ENCODE measurements around the gene LDLR.

The LDLR gene

DNA sequence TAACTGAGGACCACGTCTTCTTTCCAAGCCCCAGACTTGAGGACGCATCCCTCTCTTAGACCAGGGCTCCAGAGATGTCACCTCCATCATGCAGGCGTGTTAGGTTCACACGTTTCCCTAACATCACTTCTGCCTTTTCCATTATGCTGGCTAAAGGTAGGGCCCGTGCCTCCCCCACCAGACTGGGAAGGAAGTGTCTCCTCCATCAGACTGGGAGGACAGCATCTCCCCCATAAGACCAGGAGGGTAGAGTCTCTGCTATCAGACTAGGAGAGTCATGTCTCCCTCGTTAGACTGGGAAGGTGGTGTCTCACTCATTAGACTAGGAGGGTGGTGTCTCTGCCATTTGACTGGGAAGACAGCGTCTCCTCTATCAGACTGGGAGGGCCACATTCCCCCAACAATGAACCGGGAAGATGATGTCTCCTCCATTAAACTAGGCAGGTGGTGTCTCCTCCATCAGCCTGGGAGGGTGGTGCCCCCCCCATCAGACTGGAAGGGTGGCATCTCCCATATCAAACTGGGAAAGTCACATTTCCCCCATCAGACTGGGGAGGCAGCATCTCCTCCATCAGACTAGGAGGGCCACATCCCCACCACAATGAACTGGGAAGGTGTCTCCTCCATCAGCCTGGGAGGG is 84.4 kb downstream of the LDLR start:
- no peaks in the 10 kb centered on the region for H3F3A ChIP-seq (ENCODE audit: insufficient read depth)
- H3K27ac ChIP-seq (ENCODE audit: low read depth, low read length): no peak overlapping the region
- H2AFZ ChIP-seq (ENCODE audit: low read depth, low read length, severe bottlenecking): no peak overlapping the region
- H3K27me3 ChIP-seq (ENCODE audit: low read length): no peaks in the 10 kb centered on the region
- no peaks in the 10 kb centered on the region for H3K36me3 ChIP-seq (ENCODE audit: low read length)
- H3K9me3 ChIP-seq (ENCODE audit: insufficient read depth, low read length): no peaks in the 10 kb centered on the region
- H3K9me2 ChIP-seq (replicated peaks; ENCODE audit: insufficient read depth, low read length): no peaks in the 10 kb centered on the region
- no peaks in the 10 kb centered on the region for H4K20me1 ChIP-seq (ENCODE audit: low read depth, low read length)
- H3K4me2 ChIP-seq (ENCODE audit: low read depth, low read length, poor library complexity, severe bottlenecking): no peak overlapping the region
- no peaks in the 10 kb centered on the region for H3K79me2 ChIP-seq (ENCODE audit: insufficient read depth, low read length)
- no peak overlapping the region for H3K9ac ChIP-seq (ENCODE audit: low read length)
- H3K4me3 ChIP-seq (ENCODE audit: insufficient read depth, low read length, poor library complexity, severe bottlenecking): no peak overlapping the region
- TF ChIP-seq, protein P1, sequence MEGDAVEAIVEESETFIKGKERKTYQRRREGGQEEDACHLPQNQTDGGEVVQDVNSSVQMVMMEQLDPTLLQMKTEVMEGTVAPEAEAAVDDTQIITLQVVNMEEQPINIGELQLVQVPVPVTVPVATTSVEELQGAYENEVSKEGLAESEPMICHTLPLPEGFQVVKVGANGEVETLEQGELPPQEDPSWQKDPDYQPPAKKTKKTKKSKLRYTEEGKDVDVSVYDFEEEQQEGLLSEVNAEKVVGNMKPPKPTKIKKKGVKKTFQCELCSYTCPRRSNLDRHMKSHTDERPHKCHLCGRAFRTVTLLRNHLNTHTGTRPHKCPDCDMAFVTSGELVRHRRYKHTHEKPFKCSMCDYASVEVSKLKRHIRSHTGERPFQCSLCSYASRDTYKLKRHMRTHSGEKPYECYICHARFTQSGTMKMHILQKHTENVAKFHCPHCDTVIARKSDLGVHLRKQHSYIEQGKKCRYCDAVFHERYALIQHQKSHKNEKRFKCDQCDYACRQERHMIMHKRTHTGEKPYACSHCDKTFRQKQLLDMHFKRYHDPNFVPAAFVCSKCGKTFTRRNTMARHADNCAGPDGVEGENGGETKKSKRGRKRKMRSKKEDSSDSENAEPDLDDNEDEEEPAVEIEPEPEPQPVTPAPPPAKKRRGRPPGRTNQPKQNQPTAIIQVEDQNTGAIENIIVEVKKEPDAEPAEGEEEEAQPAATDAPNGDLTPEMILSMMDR (IDR thresholded peaks at IDR 0.05; ENCODE audit: insufficient read depth, low read length, poor library complexity, severe bottlenecking): no peak
- TF ChIP-seq EZH2phosphoT487 (conservative IDR thresholded peaks at IDR 0.05; ENCODE audit: low read length): no peak

DNA sequence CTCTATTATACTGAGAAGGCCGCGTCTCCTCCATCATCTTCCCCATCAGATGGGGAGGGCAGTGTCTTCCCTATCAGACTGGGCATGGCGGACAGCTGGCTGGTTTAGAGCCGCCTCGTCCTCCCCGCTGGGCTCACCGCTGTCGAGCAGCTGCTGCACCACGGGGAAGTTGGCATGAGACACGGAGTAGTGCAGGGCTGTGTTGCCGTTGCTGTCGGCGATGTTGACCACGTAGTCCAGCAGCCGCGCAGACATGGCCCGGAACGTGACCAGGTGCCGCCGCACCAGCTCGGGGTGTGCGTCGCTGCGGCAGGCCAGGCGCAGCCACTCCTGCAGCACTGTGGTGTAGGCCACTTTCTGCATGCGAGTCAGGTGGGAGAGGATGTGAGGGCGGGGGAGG is 85.1 kb downstream of the LDLR start:
- Histone ChIP-seq H2AFZ (ENCODE audit: low read depth, low read length, severe bottlenecking) (no peak overlapping the region), H4K20me1 (ENCODE audit: low read depth, low read length) (no peaks in the 10 kb centered on the region), H3K79me2 (ENCODE audit: insufficient read depth, low read length) (no peaks in the 10 kb centered on the region), H3K4me2 (ENCODE audit: low read depth, low read length, poor library complexity, severe bottlenecking) (no peak overlapping the region), H3K36me3 (ENCODE audit: low read length) (no peaks in the 10 kb centered on the region), H3K9me3 (ENCODE audit: insufficient read depth, low read length) (no peaks in the 10 kb centered on the region), H3K27me3 (ENCODE audit: low read length) (no peaks in the 10 kb centered on the region), H3K9ac (ENCODE audit: low read length) (no peak overlapping the region), H3K4me3 (ENCODE audit: insufficient read depth, low read length, poor library complexity, severe bottlenecking) (no peak overlapping the region), H3K9me2 (replicated peaks; ENCODE audit: insufficient read depth, low read length) (no peaks in the 10 kb centered on the region), H3K27ac (ENCODE audit: low read depth, low read length) (no peak overlapping the region), H3F3A (ENCODE audit: insufficient read depth) (no peaks in the 10 kb centered on the region)
- TF ChIP-seq, protein P1 (IDR thresholded peaks at IDR 0.05; ENCODE audit: insufficient read depth, low read length, poor library complexity, severe bottlenecking): no peak
- TF ChIP-seq EZH2phosphoT487 (conservative IDR thresholded peaks at IDR 0.05; ENCODE audit: low read length): no peak

DNA sequence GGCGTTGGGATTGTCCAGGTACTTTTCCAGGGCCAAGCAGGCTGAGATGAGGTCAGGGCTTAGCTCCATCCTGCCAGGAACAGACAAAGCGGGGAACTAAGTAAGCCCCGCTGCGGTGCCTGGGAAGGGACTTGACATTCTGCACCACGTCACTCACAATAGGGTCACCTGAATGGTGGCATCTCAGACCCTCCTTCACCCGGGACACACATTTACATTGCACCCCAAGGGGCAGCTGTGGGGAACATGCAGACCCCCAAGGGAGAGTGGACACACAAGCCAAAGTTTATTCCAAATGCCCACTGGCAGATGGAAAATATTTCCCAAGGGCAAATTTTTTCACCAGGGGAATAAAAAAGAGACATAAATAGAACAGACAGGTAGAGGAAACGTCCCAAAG is 86.7 kb downstream of the LDLR start:
- no peaks in the 10 kb centered on the region for H4K20me1 ChIP-seq (ENCODE audit: low read depth, low read length)

More for the DNA sequence above, 86.7 kb downstream of the LDLR start:
- Histone ChIP-seq H3K36me3 (ENCODE audit: low read length) (no peaks in the 10 kb centered on the region), H3K4me3 (ENCODE audit: insufficient read depth, low read length, poor library complexity, severe bottlenecking) (no peak overlapping the region), H3K79me2 (ENCODE audit: insufficient read depth, low read length) (no peaks in the 10 kb centered on the region), H2AFZ (ENCODE audit: low read depth, low read length, severe bottlenecking) (no peak overlapping the region), H3K9me2 (replicated peaks; ENCODE audit: insufficient read depth, low read length) (no peaks in the 10 kb centered on the region), H3K4me2 (ENCODE audit: low read depth, low read length, poor library complexity, severe bottlenecking) (no peak overlapping the region), H3K27ac (ENCODE audit: low read depth, low read length) (no peak overlapping the region), H3K9ac (ENCODE audit: low read length) (no peak overlapping the region), H3K9me3 (ENCODE audit: insufficient read depth, low read length) (no peaks in the 10 kb centered on the region), H3K27me3 (ENCODE audit: low read length) (no peaks in the 10 kb centered on the region), H3F3A (ENCODE audit: insufficient read depth) (peaks cover 11% of the 10 kb centered on the region)
- no peak for TF ChIP-seq EZH2phosphoT487 (conservative IDR thresholded peaks at IDR 0.05; ENCODE audit: low read length)
- TF ChIP-seq, protein P1 (IDR thresholded peaks at IDR 0.05; ENCODE audit: insufficient read depth, low read length, poor library complexity, severe bottlenecking): no peak

Data from SU-DHL-6 (cell line).